Tibial artery (tissue), 4 donors: ENCODE data around the gene POLK.
"Not testable (repeated sequence)": the region's sequence is repeated elsewhere in the genome, so short reads cannot be mapped to it uniquely, and the experiment has no call there.

Experiments used
- DNase-seq, 2 donors: peaks; one replicate each; pipeline ENCODE4 v3.0.0-alpha.2; 2019
- H3K27ac ChIP-seq, 2 donors: fragments of 200-600 bp; sonication (generic) in 1 of 2; 1 replicate in 1 of 2; 2 replicates in 1 of 2; pipeline ENCODE4 v1.5.1; 2018 to 2019; ENCODE audit warnings: mild to moderate bottlenecking in 1 of 2
- H3K27me3 ChIP-seq, 2 donors: fragments of 200-600 bp; sonication (generic) in 1 of 2; one replicate each; pipeline versions ENCODE4 v1.5.1 to v1.6.0; 2016 to 2019
- H3K36me3 ChIP-seq, 3 donors: fragments of 200-600 bp; sonication (generic) in 2 of 3; one replicate each; pipeline ENCODE4 v1.5.1; 2016 to 2019; ENCODE audit warnings: mild to moderate bottlenecking in 2 of 3
- H3K4me1 ChIP-seq, 4 donors: fragments of 200-600 bp; sonication (generic) in 2 of 4; 1 replicate in 3 of 4; 2 replicates in 1 of 4; pipeline ENCODE4 v1.5.1; 2016 to 2019
- H3K4me3 ChIP-seq, 2 donors: fragments of 200-600 bp; sonication (generic) in 1 of 2; 1 replicate in 1 of 2; 2 replicates in 1 of 2; pipeline ENCODE4 v1.5.1; 2018 to 2019; ENCODE audit warnings: mild to moderate bottlenecking in 2 of 2
- H3K9me3 ChIP-seq, 3 donors: fragments of 200-600 bp; sonication (generic) in 1 of 3; one replicate each; pipeline ENCODE4 v1.5.1; 2016 to 2019
- intact Hi-C: fragments of 100-400 bp; cut with DNase I; formaldehyde crosslinking; loops from one replicate; pipeline ENCODE4 v1.15.0; 2023; ENCODE audit warnings: low total_unique reads
- TF ChIP-seq, protein P1 (sequence below), 2 experiments: fragments of 200-600 bp in 1 of 2; fragments of 450-650 bp in 1 of 2; IDR thresholded peaks; one replicate each; pipeline ENCODE4 v1.5.1; 2017 to 2019; ENCODE audit warnings: antibody characterized with exemption in 2 of 2, mild to moderate bottlenecking in 1 of 2, moderate library complexity in 1 of 2

The POLK gene

GRCh38 chr5:75558981-75559632 lies 47.4 kb downstream of the POLK start:
- Histone ChIP-seq H3K9me3 (peaks cover 0 to 5% (median 0%) of the 10 kb centered on the region in 3 donors), H3K27me3 (no peaks in the 10 kb centered on the region), H3K27ac (peak overlapping the region in 1 of 2 donors; percentile 4), H3K36me3 (peaks cover 10 to 22% (median 21%) of the 10 kb centered on the region in 3 donors), H3K4me3 (no peak overlapping the region), H3K4me1 (peaks cover 0 to 23% (median 2%) of the 10 kb centered on the region in 4 donors)
- TF ChIP-seq, protein P1, sequence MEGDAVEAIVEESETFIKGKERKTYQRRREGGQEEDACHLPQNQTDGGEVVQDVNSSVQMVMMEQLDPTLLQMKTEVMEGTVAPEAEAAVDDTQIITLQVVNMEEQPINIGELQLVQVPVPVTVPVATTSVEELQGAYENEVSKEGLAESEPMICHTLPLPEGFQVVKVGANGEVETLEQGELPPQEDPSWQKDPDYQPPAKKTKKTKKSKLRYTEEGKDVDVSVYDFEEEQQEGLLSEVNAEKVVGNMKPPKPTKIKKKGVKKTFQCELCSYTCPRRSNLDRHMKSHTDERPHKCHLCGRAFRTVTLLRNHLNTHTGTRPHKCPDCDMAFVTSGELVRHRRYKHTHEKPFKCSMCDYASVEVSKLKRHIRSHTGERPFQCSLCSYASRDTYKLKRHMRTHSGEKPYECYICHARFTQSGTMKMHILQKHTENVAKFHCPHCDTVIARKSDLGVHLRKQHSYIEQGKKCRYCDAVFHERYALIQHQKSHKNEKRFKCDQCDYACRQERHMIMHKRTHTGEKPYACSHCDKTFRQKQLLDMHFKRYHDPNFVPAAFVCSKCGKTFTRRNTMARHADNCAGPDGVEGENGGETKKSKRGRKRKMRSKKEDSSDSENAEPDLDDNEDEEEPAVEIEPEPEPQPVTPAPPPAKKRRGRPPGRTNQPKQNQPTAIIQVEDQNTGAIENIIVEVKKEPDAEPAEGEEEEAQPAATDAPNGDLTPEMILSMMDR (IDR thresholded peaks at IDR 0.05), result no peak
- intact Hi-C loops, result no loop called here
- DNase-seq, result no peak

DNA sequence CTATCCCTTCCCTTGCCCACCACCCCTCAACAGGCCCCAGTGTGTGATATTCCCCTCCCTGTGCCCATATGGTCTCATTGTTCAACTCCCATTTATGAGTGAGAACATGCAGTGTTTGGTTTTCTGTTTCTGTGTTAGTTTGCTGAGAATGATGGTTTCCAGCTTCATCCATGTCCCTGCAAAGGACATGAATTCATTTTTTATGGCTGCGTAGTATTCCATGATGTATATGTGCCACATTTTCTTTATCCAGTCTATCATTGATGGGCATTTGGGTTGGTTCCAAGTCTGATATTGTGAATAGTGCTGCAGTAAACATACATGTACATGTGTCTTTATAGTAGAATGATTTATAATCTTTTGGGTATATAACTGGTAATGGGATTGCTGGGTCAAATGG lies 49.0 kb downstream of the POLK start:
- intact Hi-C loops, H3K4me3 ChIP-seq, H3K27ac ChIP-seq, H3K9me3 ChIP-seq, DNase-seq, H3K27me3 ChIP-seq: not testable (repeated sequence)
- peaks cover 0 to 23% (median 2%) of the 10 kb centered on the region in 4 donors for H3K4me1 ChIP-seq
- peaks cover 1 to 14% (median 14%) of the 10 kb centered on the region in 3 donors for H3K36me3 ChIP-seq

DNA sequence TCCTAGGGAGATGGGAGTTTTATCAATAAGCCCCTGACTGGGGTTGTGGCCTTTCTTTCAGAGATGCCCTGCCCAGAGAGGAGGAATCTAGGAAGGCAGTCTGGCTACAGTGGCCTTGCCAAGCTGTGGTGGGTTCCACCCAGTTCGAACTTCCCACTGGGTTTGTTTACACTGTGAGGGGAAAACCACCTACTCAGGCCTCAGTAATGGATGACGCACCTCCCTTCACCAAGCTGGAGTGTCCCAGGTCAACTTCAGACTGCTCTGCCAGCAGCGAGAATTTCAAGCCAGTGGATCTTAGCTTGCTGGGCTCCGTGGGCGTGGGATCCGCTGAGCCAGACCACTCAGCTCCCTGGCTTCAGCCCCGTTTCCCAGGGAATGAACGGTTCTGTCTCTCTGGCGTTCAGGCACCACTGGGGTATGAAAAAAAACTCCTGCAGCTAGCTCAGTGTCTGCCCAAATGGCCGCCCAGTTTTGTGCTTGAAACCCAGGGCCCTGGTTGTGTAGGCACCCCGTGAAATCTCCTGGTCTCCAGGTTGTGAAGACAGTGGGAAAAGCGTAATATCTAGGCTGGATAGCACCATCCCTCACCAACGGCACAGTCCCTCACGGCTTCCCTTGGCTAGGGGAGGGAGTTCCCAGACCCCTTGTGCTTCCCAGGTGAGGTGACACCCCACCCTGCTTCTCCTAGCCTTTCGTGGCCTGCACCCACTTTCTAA lies 54.5 kb downstream of the POLK start:
- Histone ChIP-seq H3K27ac (peak overlapping the region in 1 of 2 donors; percentile 30), H3K4me1 (peaks cover 0 to 23% (median 18%) of the 10 kb centered on the region in 4 donors), H3K36me3 (peaks cover 0 to 18% (median 6%) of the 10 kb centered on the region in 3 donors)
- intact Hi-C loops, H3K4me3 ChIP-seq, DNase-seq, H3K9me3 ChIP-seq, H3K27me3 ChIP-seq: not testable (repeated sequence)

DNA sequence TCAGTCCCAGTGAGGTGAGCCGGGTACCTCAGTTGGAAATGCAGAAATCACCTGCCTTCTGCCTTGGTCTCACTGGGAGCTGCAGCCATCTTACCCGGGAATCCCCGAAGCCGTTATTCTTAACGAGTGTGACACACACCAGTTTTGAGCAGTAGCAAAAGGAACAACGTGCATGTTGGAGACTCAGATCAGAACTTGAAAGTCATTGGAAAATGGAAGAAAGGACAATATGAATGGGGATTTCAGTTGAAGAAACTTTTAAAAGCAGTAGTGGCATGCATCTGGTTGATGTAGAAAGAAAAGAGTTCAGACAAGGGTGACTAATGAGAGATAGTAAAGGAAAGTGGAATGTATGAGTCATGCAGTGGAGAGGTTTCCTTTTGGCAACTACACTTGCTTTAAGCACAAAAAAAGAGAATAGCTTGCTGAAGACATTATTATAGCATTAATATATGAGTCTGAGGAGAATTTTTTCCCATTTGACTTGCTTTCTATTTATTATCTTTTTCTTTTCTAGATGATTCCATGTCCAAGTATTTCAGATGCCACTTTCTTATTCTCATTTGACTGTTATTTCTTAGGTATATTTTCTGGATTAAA lies 55.1 kb downstream of the POLK start:
- H3K36me3 ChIP-seq, result peaks cover 0 to 18% (median 6%) of the 10 kb centered on the region in 3 donors
- TF ChIP-seq, protein P1 (IDR thresholded peaks at IDR 0.05), result no peak
- intact Hi-C loops, result no loop called here
- H3K9me3 ChIP-seq, result peaks cover 0 to 9% (median 0%) of the 10 kb centered on the region in 3 donors
- DNase-seq, result no peak
- H3K4me1 ChIP-seq, result peaks cover 0 to 27% (median 18%) of the 10 kb centered on the region in 4 donors
- H3K4me3 ChIP-seq, result no peak overlapping the region
- H3K27me3 ChIP-seq, result no peaks in the 10 kb centered on the region
- H3K27ac ChIP-seq, result peak overlapping the region in 1 of 2 donors; percentile 30

- peak overlapping the region in 1 of 2 donors; percentile 14 for H3K27ac ChIP-seq
- peaks cover 0 to 18% (median 6%) of the 10 kb centered on the region in 3 donors for H3K36me3 ChIP-seq
- TF ChIP-seq, protein P1 (IDR thresholded peaks at IDR 0.05), result no peak
- H3K9me3 ChIP-seq, result peaks cover 0 to 9% (median 0%) of the 10 kb centered on the region in 3 donors
- intact Hi-C loops, result no loop called here
- no peaks in the 10 kb centered on the region for H3K27me3 ChIP-seq
- no peak for DNase-seq
- H3K4me3 ChIP-seq, result no peak overlapping the region
- H3K4me1 ChIP-seq, result peaks cover 0 to 27% (median 18%) of the 10 kb centered on the region in 4 donors
These were observed 56.0 kb downstream of the POLK start for GRCh38 chr5:75567710-75568109.

GRCh38 chr5:75568202-75568601 lies 56.5 kb downstream of the POLK start:
- Histone ChIP-seq H3K4me1 (peaks cover 0 to 27% (median 18%) of the 10 kb centered on the region in 4 donors), H3K27me3 (no peaks in the 10 kb centered on the region), H3K4me3 (no peak overlapping the region), H3K9me3 (peaks cover 0 to 4% (median 0%) of the 10 kb centered on the region in 3 donors), H3K36me3 (peaks cover 0 to 18% (median 6%) of the 10 kb centered on the region in 3 donors), H3K27ac (no peak overlapping the region)
- intact Hi-C loops, result no loop called here
- TF ChIP-seq, protein P1 (IDR thresholded peaks at IDR 0.05), result no peak
- DNase-seq, result no peak
